HepG2 (cell line): ENCODE measurements around the gene TXNDC9. TPM values are rescaled to one million over a fixed set of nuclear protein-coding genes. Genes with fewer than 3 reads are reported as not detected.
"Not testable (repeated sequence)": the region's sequence is repeated elsewhere in the genome, so short reads cannot be mapped to it uniquely, and the experiment has no call there.

Experiments
- ATAC-seq: fragments of 200-7000 bp; cut with Tn5 transposase; 3 replicates; pipeline ENCODE4 v1.9.1; 2020; ENCODE audit warnings: mild to moderate bottlenecking, moderate library complexity
- BruUV-seq: library from RNA; stranded (reverse); fragments of 400-500 nt; replicated peaks from 2 replicates; lab custom pipeline; 2021; lab: Mats Ljungman, UMichigan
- CTCF ChIA-PET: fragments of 300-600 bp; formaldehyde crosslinking; extraction: SDS; loops from one replicate; lab custom pipeline; 2021; ENCODE audit warnings: low total read pairs, inconsistent platforms, low intra/inter-chr PET ratio; lab: Yijun Ruan, JAX
- POLR2A ChIA-PET: fragments of 350-600 bp; sonication (Branson Sonifier 250); formaldehyde crosslinking; loops from one replicate; lab custom pipeline; 2020; ENCODE audit warnings: antibody characterized with exemption, inconsistent platforms; lab: Yijun Ruan, JAX
- DNase-seq: peaks from one replicate; pipeline ENCODE4 v3.0.0-alpha.2; 2015; ENCODE audit warnings: low spot score
- FAIRE-seq: peaks from 3 replicates; lab custom pipeline; 2011; peaks lifted over from hg19 to GRCh38; lab: Jason Lieb, UNC
- H2AFZ ChIP-seq: one replicate; pipeline ENCODE4 v1.6.1; 2011; ENCODE audit warnings: low read length, inconsistent platforms
- H3K27ac ChIP-seq: fragments of 300-600 bp; 3 replicates; pipeline ENCODE4 v1.8.0; 2011; ENCODE audit warnings: mixed run types, mild to moderate bottlenecking, mixed read lengths, low read length, inconsistent platforms; ENCODE audit not compliant: insufficient read depth; ENCODE audit errors: extremely low read length
- H3K27me3 ChIP-seq, 2 experiments: fragments of 200-600 bp in 1 of 2; 2 replicates in 1 of 2; 3 replicates in 1 of 2; pipeline versions ENCODE4 v1.6.0 to v1.8.0; 2011; ENCODE audit warnings: low read length in 2 of 2, mild to moderate bottlenecking in 2 of 2, moderate library complexity in 2 of 2, inconsistent platforms in 1 of 2; ENCODE audit not compliant: insufficient read depth in 2 of 2, control insufficient read depth in 1 of 2
- H3K36me3 ChIP-seq, 2 experiments: fragments of 200-600 bp in 1 of 2; replicated peaks in 1 of 2; 2 replicates in 1 of 2; 3 replicates in 1 of 2; pipeline versions ENCODE4 v1.5.1 to v1.8.0; 2011; ENCODE audit warnings: low read length in 2 of 2, inconsistent platforms in 1 of 2; ENCODE audit not compliant: insufficient read depth in 2 of 2, control insufficient read depth in 1 of 2
- H3K4me1 ChIP-seq: 2 replicates; pipeline ENCODE4 v1.5.1; 2012; ENCODE audit warnings: low read length, inconsistent platforms; ENCODE audit not compliant: insufficient read depth
- H3K4me2 ChIP-seq: 2 replicates; pipeline ENCODE4 v1.6.0; 2011; ENCODE audit warnings: low read depth, low read length, inconsistent platforms
- H3K4me3 ChIP-seq, 3 experiments: fragments of 200-600 bp in 1 of 3; sonication (generic), shearing (Covaris generic) in 1 of 3; replicated peaks in 1 of 3; 2 replicates each; pipeline ENCODE4 v1.5.1; 2011 to 2016; ENCODE audit warnings: low read length in 3 of 3, inconsistent platforms in 2 of 3, low read depth in 2 of 3, mild to moderate bottlenecking in 2 of 3, control low read depth in 1 of 3, mixed read lengths in 1 of 3; ENCODE audit not compliant: insufficient read depth in 1 of 3
- H3K79me2 ChIP-seq: one replicate; pipeline ENCODE4 v1.6.1; 2011; ENCODE audit warnings: low read length, inconsistent platforms; ENCODE audit not compliant: insufficient read depth
- H3K9ac ChIP-seq: 2 replicates; pipeline ENCODE4 v1.6.0; 2011; ENCODE audit warnings: mild to moderate bottlenecking, low read depth, low read length, inconsistent platforms; ENCODE audit not compliant: insufficient read depth
- H3K9me3 ChIP-seq: 2 replicates; pipeline ENCODE4 v1.5.1; 2012; ENCODE audit warnings: mild to moderate bottlenecking, low read length
- H4K20me1 ChIP-seq: 2 replicates; pipeline ENCODE4 v1.6.0; 2011; ENCODE audit warnings: inconsistent platforms, mild to moderate bottlenecking, low read length, moderate library complexity; ENCODE audit not compliant: insufficient read depth
- HOXA7 ChIP-seq: sonication (generic); formaldehyde crosslinking; IDR thresholded peaks from 2 replicates; pipeline ENCODE4 v1.8.1; 2022; ENCODE audit warnings: mild to moderate bottlenecking, missing genetic modification reagents, moderate library complexity
- KDM3A ChIP-seq: IDR thresholded peaks from 2 replicates; pipeline ENCODE4 v1.6.1; 2018; ENCODE audit warnings: low read depth, missing compliant biosample characterization
- MLXIP ChIP-seq: sonication (generic); formaldehyde crosslinking; IDR thresholded peaks from 2 replicates; pipeline ENCODE4 v1.9.0; 2021; ENCODE audit warnings: missing genetic modification reagents, borderline replicate concordance
- RFXAP ChIP-seq: sonication (generic); formaldehyde crosslinking; IDR thresholded peaks from 2 replicates; pipeline ENCODE4 v1.4.0; 2020; ENCODE audit warnings: missing genetic modification reagents, borderline replicate concordance
- RORA ChIP-seq: sonication (generic); formaldehyde crosslinking; IDR thresholded peaks from 2 replicates; pipeline ENCODE4 v1.5.0; 2020; ENCODE audit warnings: mild to moderate bottlenecking, missing genetic modification reagents, moderate library complexity
- SKIL ChIP-seq: sonication (generic); formaldehyde crosslinking; IDR thresholded peaks from 2 replicates; pipeline ENCODE4 v1.8.0; 2022; ENCODE audit warnings: missing genetic modification reagents, mild to moderate bottlenecking, moderate library complexity, borderline replicate concordance
- SOX13 ChIP-seq, 3 experiments: fragments of 450-650 bp in 1 of 3; sonication (generic) in 1 of 3; formaldehyde crosslinking in 1 of 3; IDR thresholded peaks in 2 of 3; conservative IDR thresholded peaks in 1 of 3; 2 replicates each; pipeline versions ENCODE4 v1.5.0 to v1.6.1; 2016 to 2020; ENCODE audit warnings: antibody characterized with exemption in 1 of 3, mild to moderate bottlenecking in 1 of 3, missing compliant biosample characterization in 1 of 3, missing genetic modification reagents in 1 of 3, moderate library complexity in 1 of 3
- ZBTB8A ChIP-seq: sonication (generic); formaldehyde crosslinking; IDR thresholded peaks from 2 replicates; pipeline ENCODE4 v1.4.0; 2020; ENCODE audit warnings: mild to moderate bottlenecking, low read depth, missing genetic modification reagents, borderline replicate concordance
- ZFP90 ChIP-seq: sonication (generic); formaldehyde crosslinking; IDR thresholded peaks from 2 replicates; pipeline ENCODE4 v1.8.0; 2022; ENCODE audit warnings: missing genetic modification reagents, mild to moderate bottlenecking, inconsistent platforms, borderline replicate concordance
- ZMAT3 ChIP-seq: sonication (generic); formaldehyde crosslinking; conservative IDR thresholded peaks from 2 replicates; pipeline ENCODE4 v1.7.0; 2021; ENCODE audit warnings: missing genetic modification reagents
- ZNF33B ChIP-seq: sonication (generic); formaldehyde crosslinking; IDR thresholded peaks from 2 replicates; pipeline ENCODE4 v1.5.1; 2020; ENCODE audit warnings: mild to moderate bottlenecking, missing genetic modification reagents
- ZNF501 ChIP-seq: sonication (generic); formaldehyde crosslinking; IDR thresholded peaks from 2 replicates; pipeline ENCODE4 v1.5.1; 2020; ENCODE audit warnings: mild to moderate bottlenecking, moderate library complexity, missing genetic modification reagents
- ZNF761 ChIP-seq: sonication (generic); formaldehyde crosslinking; conservative IDR thresholded peaks from 2 replicates; pipeline ENCODE4 v1.4.0; 2020; ENCODE audit warnings: mild to moderate bottlenecking, missing genetic modification reagents
- ZNF777 ChIP-seq: sonication (generic); formaldehyde crosslinking; IDR thresholded peaks from 2 replicates; pipeline ENCODE4 v1.4.0; 2020; ENCODE audit warnings: missing genetic modification reagents
- ZSCAN31 ChIP-seq: sonication (generic); formaldehyde crosslinking; IDR thresholded peaks from 2 replicates; pipeline ENCODE4 v1.5.0; 2020; ENCODE audit warnings: low read depth, mild to moderate bottlenecking, missing genetic modification reagents
- WGBS: methylation state at CpG from one replicate; pipeline ENCODE4 v1.1.6; 2017; ENCODE audit warnings: low lambda C conversion rate; 5-methylcytosine and 5-hydroxymethylcytosine counted together
- in situ Hi-C: cut with HindIII; loops from 2 replicates; pipeline ENCODE4 v1.10.0; 2017; ENCODE audit warnings: low pct_unique_long_range_greater_than_20kb; ENCODE audit not compliant: extremely low pct_ligation_motif_present
- intact Hi-C: fragments of 100-400 bp; cut with micrococcal nuclease; formaldehyde crosslinking; loops from one replicate; pipeline ENCODE4 v1.10.0; 2022; ENCODE audit not compliant: unreplicated experiment
- polyA plus RNA-seq, 8 experiments: library from polyadenylated mRNA; depleted of rRNA in 3 of 8; stranded (reverse) in 7 of 8; unstranded in 1 of 8; fragments of >200 nt; fragmentation: Illumina TruSeq in 4 of 8; extraction: Trizol in 4 of 8; gene quantifications; 2 replicates each; pipeline versions ENCODE4 v1.2.1 to v1.2.3, GENCODE V29; 2011 to 2016; ENCODE audit warnings: low read depth in 4 of 8, missing spikeins in 1 of 8, mixed read lengths in 1 of 8; ENCODE audit not compliant: insufficient read depth in 1 of 8
- total RNA-seq, 5 experiments: library from RNA; depleted of rRNA; stranded (reverse); fragments of >200 nt; fragmentation: Illumina TruSeq; extraction: Trizol; gene quantifications; 2 replicates each; pipeline ENCODE4 v1.2.3, GENCODE V29; 2016; ENCODE audit warnings: low read depth in 1 of 5

TXNDC9 gene
- total and polyA plus RNA-seq, 2 of the 13 experiments (the other 11 are each of a cell fraction or from before 2014, with no cell fraction given) = 35.2 to 94.6 TPM

- TF ChIP-seq KDM3A (CRISPR knock-in tag) = peak; percentile 84; the same call in 1 of the 2 replicates
These were observed 57.3 kb downstream of the TXNDC9 start (continued) for GRCh38 chr2:99278793-99279291.

- ATAC-seq; H4K20me1 ChIP-seq; FAIRE-seq; H3K27me3 ChIP-seq; H3K4me3 ChIP-seq; CTCF ChIA-PET; H3K9ac ChIP-seq; in situ Hi-C loops; H3K79me2 ChIP-seq; H3K36me3 ChIP-seq; H2AFZ ChIP-seq; BruUV-seq; DNase-seq; TF ChIP-seq SOX13 (IDR thresholded peaks at IDR 0.05): not testable (repeated sequence)
- intact Hi-C loops = loop anchor here (2.0 kb wide), 1 partner anchor 97 kb away; the partner anchor contains the start of genes MITD1 and MRPL30
- Histone ChIP-seq H3K4me2 (peak overlapping the region; percentile 66), H3K27ac (peak overlapping the region; percentile 64), H3K4me1 (peaks cover 39% of the 10 kb centered on the region), H3K9me3 (peaks cover 10% of the 10 kb centered on the region)
- POLR2A ChIA-PET = interaction anchor here (1.1 to 3.4 kb wide), 6 partner anchors 46 to 212 kb away, joined by 3 to 22 read pairs (median 6); partner anchors contain the start of genes C2orf15, EIF5B, LIPT1 and REV1
- WGBS = 31% methylated on average over 5 of the region's 5 CpGs
- TF ChIP-seq ZNF777 (CRISPR knock-in tag) = peak; percentile 33; the same call in 1 of the 2 replicates
- 0 out of 2 replicates have a peak, but pooled peaks have one; percentile 4 for TF ChIP-seq MLXIP (CRISPR knock-in tag)
- 0 out of 2 replicates have a peak, but pooled peaks have one; percentile 7 for TF ChIP-seq ZFP90 (CRISPR knock-in tag)
- TF ChIP-seq RORA (CRISPR knock-in tag) = 0 out of 2 replicates have a peak, but pooled peaks have one; percentile 10
- TF ChIP-seq HOXA7 = 0 out of 2 replicates have a peak, but pooled peaks have one; percentile 2
- peak; percentile 48 for TF ChIP-seq ZNF501
- 0 out of 2 replicates have a peak, but pooled peaks have one; percentile 9 for TF ChIP-seq RFXAP
- 0 out of 2 replicates have a peak, but pooled peaks have one; percentile 1 for TF ChIP-seq ZNF33B (CRISPR knock-in tag)
- TF ChIP-seq SKIL (CRISPR knock-in tag) = 0 out of 2 replicates have a peak, but pooled peaks have one; percentile 28
- TF ChIP-seq ZMAT3 (CRISPR knock-in tag) = peak; percentile 4; the same call in 1 of the 2 replicates
- TF ChIP-seq ZBTB8A (CRISPR knock-in tag) = 0 out of 2 replicates have a peak, but pooled peaks have one; percentile 25
- TF ChIP-seq ZSCAN31 (CRISPR knock-in tag) = 0 out of 2 replicates have a peak, but pooled peaks have one; percentile 12
- TF ChIP-seq SOX13 (CRISPR knock-in tag; conservative IDR thresholded peaks at IDR 0.05 in 1 of 2, IDR thresholded peaks at IDR 0.05 in 1 of 2) = peak in 1 of 2 experiments; percentile 48; a peak in 2 of 4 replicates
- TF ChIP-seq ZNF761 = peak; percentile 100
These were observed 57.9 kb downstream of the TXNDC9 start for GRCh38 chr2:99278195-99278765.
